Tibial artery (tissue), 4 donors: Measurements from ENCODE around the gene CEP192.

Experiments used
- DNase-seq, 2 donors: peaks; one replicate each; pipeline ENCODE4 v3.0.0-alpha.2; 2019
- H3K27ac ChIP-seq, 2 donors: fragments of 200-600 bp; sonication (generic) in 1 of 2; 1 replicate in 1 of 2; 2 replicates in 1 of 2; pipeline ENCODE4 v1.5.1; 2018 to 2019; ENCODE audit warnings: mild to moderate bottlenecking in 1 of 2
- H3K27me3 ChIP-seq, 2 donors: fragments of 200-600 bp; sonication (generic) in 1 of 2; one replicate each; pipeline versions ENCODE4 v1.5.1 to v1.6.0; 2016 to 2019
- H3K36me3 ChIP-seq, 3 donors: fragments of 200-600 bp; sonication (generic) in 2 of 3; one replicate each; pipeline ENCODE4 v1.5.1; 2016 to 2019; ENCODE audit warnings: mild to moderate bottlenecking in 2 of 3
- H3K4me1 ChIP-seq, 4 donors: fragments of 200-600 bp; sonication (generic) in 2 of 4; 1 replicate in 3 of 4; 2 replicates in 1 of 4; pipeline ENCODE4 v1.5.1; 2016 to 2019
- H3K4me3 ChIP-seq, 2 donors: fragments of 200-600 bp; sonication (generic) in 1 of 2; 1 replicate in 1 of 2; 2 replicates in 1 of 2; pipeline ENCODE4 v1.5.1; 2018 to 2019; ENCODE audit warnings: mild to moderate bottlenecking in 2 of 2
- H3K9me3 ChIP-seq, 3 donors: fragments of 200-600 bp; sonication (generic) in 1 of 3; one replicate each; pipeline ENCODE4 v1.5.1; 2016 to 2019
- CTCF ChIP-seq, 2 experiments: fragments of 200-600 bp in 1 of 2; fragments of 450-650 bp in 1 of 2; IDR thresholded peaks; one replicate each; pipeline ENCODE4 v1.5.1; 2017 to 2019; ENCODE audit warnings: antibody characterized with exemption in 2 of 2, mild to moderate bottlenecking in 1 of 2, moderate library complexity in 1 of 2
- intact Hi-C: fragments of 100-400 bp; cut with DNase I; formaldehyde crosslinking; loops from one replicate; pipeline ENCODE4 v1.15.0; 2023; ENCODE audit warnings: low total_unique reads

CEP192 gene

GRCh38 chr18:13108330-13108729 lies 117.2 kb downstream of the CEP192 start:
- Histone ChIP-seq H3K9me3 (no peaks in the 10 kb centered on the region), H3K27ac (no peak overlapping the region), H3K27me3 (no peaks in the 10 kb centered on the region), H3K4me1 (no peaks in the 10 kb centered on the region), H3K4me3 (no peak overlapping the region), H3K36me3 (peaks cover 56 to 75% (median 58%) of the 10 kb centered on the region in 3 donors)
- no peak for TF ChIP-seq CTCF (IDR thresholded peaks at IDR 0.05)
- DNase-seq = no peak
- intact Hi-C loops = no loop called here

GRCh38 chr18:13110559-13110958 lies 119.4 kb downstream of the CEP192 start:
- Histone ChIP-seq H3K4me1 (no peaks in the 10 kb centered on the region), H3K9me3 (no peaks in the 10 kb centered on the region), H3K36me3 (peaks cover 35 to 69% (median 41%) of the 10 kb centered on the region in 3 donors), H3K27me3 (no peaks in the 10 kb centered on the region), H3K4me3 (no peak overlapping the region), H3K27ac (no peak overlapping the region)
- intact Hi-C loops = no loop called here
- DNase-seq = no peak
- TF ChIP-seq CTCF (IDR thresholded peaks at IDR 0.05) = no peak

GRCh38 chr18:13112982-13113381 lies 121.8 kb downstream of the CEP192 start:
- Histone ChIP-seq H3K27me3 (no peaks in the 10 kb centered on the region), H3K4me1 (no peaks in the 10 kb centered on the region), H3K9me3 (no peaks in the 10 kb centered on the region), H3K36me3 (peaks cover 20 to 69% (median 41%) of the 10 kb centered on the region in 3 donors), H3K27ac (no peak overlapping the region), H3K4me3 (no peak overlapping the region)
- intact Hi-C loops = no loop called here
- DNase-seq = no peak
- TF ChIP-seq CTCF (IDR thresholded peaks at IDR 0.05) = no peak

GRCh38 chr18:13120255-13120654 lies 129.1 kb downstream of the CEP192 start:
- no peak for TF ChIP-seq CTCF (IDR thresholded peaks at IDR 0.05)

GRCh38 chr18:13120983-13121441 lies 129.8 kb downstream of the CEP192 start:
- Histone ChIP-seq H3K36me3 (peaks cover 17 to 48% (median 44%) of the 10 kb centered on the region in 3 donors), H3K4me1 (no peaks in the 10 kb centered on the region), H3K27me3 (no peaks in the 10 kb centered on the region), H3K27ac (no peak overlapping the region), H3K9me3 (no peaks in the 10 kb centered on the region), H3K4me3 (no peak overlapping the region)
- no peak for DNase-seq
- intact Hi-C loops = no loop called here
- TF ChIP-seq CTCF (IDR thresholded peaks at IDR 0.05) = no peak

More at GRCh38 chr18:13120255-13120654, 129.1 kb downstream of the CEP192 start:
- no peaks in the 10 kb centered on the region for H3K9me3 ChIP-seq
- no peak overlapping the region for H3K4me3 ChIP-seq
- intact Hi-C loops = no loop called here
- no peak overlapping the region for H3K27ac ChIP-seq
- no peaks in the 10 kb centered on the region for H3K4me1 ChIP-seq
- no peaks in the 10 kb centered on the region for H3K27me3 ChIP-seq
- DNase-seq = no peak
- peaks cover 17 to 54% (median 52%) of the 10 kb centered on the region in 3 donors for H3K36me3 ChIP-seq

- Histone ChIP-seq H3K9me3 (no peaks in the 10 kb centered on the region), H3K4me1 (no peaks in the 10 kb centered on the region), H3K36me3 (peaks cover 10 to 36% (median 11%) of the 10 kb centered on the region in 3 donors), H3K27ac (no peak overlapping the region), H3K27me3 (no peaks in the 10 kb centered on the region), H3K4me3 (no peak overlapping the region)
- DNase-seq = no peak
- no peak for TF ChIP-seq CTCF (IDR thresholded peaks at IDR 0.05)
- intact Hi-C loops = no loop called here
Measured at GRCh38 chr18:13124411-13124810, 133.2 kb downstream of the CEP192 start.
